HG03432 (cell line): ENCODE measurements around the gene TEX53.

Source experiments
- ATAC-seq: cut with Tn5 transposase; IDR thresholded peaks from one replicate; pipeline ENCODE4 v1.9.1; 2021; ENCODE audit warnings: mild to moderate bottlenecking, moderate library complexity; ENCODE audit not compliant: unreplicated experiment

Gene TEX53

DNA sequence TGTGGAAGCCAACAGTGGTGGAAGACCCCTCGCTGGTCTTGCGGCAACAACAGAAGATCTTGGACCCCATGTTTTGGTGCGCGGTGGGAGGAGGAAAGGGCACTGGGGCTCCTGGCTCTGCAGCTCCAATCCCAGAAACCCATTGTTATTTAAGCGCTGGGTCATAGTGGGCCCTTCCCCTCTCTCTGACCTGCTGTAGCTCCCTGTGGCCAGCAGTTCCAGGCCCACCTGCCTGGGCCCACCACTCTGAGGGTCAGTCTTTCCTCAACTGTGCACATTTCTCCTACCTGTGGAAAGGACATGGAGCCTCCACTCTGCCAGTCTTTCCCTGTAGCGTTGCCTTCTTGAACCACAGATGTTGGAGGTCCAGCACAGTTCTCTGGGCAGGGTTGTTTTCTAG, at the start of gene TEX53:
TSS of gene TEX53 (minus strand) at position 101 of the 400 bp plus-strand sequence. CDS start at position 70, 31 bp downstream.
- no peak for ATAC-seq

DNA sequence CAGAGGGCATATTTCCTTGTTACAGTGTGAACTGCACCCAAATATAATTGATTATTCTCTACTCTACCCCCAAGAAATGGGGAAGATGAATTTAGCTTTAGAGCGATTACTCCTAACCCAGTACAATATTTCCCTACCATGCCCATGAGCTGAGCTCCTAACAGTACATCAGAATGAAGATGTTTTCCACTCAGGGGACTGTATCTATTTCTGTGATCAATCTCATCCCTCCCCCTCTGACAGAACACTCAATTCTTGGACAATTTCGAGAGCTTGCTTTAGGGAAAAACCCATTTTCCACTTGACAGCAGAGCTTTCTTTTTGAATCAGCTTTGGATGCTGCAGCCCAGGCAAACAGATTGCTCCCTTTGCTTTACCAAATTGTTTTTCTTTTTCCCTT, 49.1 kb upstream of the TEX53 start:
- ATAC-seq = no peak

- ATAC-seq = no peak
Measured at GRCh38 chr9:114701988-114702387, 44.4 kb upstream of the TEX53 start.

- ATAC-seq = peak; percentile 39
Measured at GRCh38 chr9:114697951-114698351, 40.3 kb upstream of the TEX53 start.

- peak; percentile 80 for ATAC-seq
Measured at GRCh38 chr9:114696814-114697544, 39.4 kb upstream of the TEX53 start.

DNA sequence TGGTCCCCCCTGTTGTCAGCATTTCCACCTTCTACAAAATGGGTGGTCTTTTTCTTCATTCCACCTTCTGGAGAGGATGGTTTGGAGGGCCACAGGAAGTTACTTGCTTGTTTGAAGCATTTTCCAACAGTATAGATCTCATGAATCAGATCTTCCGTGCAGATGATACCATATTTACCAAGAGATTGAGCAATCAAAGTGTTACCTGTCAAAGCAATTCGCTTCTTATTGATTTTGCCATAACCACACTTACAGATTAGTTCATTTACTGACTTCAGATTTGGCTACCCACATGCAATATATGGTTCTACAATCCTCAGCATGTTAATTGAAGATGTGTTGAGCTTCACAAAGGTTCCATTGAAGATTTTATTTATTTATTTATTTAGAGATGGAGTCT, 38.3 kb upstream of the TEX53 start:
- no peak for ATAC-seq

GRCh38 chr9:114694719-114695269, 37.2 kb upstream of the TEX53 start:
- ATAC-seq = peak; percentile 41

- no peak for ATAC-seq
Measured at GRCh38 chr9:114694146-114694545, 36.5 kb upstream of the TEX53 start.

GRCh38 chr9:114693248-114693855, 35.7 kb upstream of the TEX53 start:
- ATAC-seq = no peak

DNA sequence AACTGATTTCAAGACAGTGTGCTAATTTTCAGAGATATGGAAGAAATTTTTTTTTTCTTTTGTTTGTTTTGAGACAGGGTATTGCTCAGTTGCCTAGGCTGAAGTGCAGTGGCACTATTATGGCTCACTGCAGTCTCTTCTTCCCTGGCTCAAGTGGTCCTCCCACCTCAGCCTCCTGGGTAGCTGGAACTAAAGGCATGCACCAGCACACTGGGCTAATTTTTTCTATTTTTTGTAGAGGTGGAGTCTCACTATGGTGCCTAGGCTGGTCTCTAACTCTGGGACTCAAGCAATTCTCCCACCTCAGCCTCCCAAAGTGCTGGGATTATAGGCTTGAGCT, 34.3 kb upstream of the TEX53 start:
- ATAC-seq = no peak

DNA sequence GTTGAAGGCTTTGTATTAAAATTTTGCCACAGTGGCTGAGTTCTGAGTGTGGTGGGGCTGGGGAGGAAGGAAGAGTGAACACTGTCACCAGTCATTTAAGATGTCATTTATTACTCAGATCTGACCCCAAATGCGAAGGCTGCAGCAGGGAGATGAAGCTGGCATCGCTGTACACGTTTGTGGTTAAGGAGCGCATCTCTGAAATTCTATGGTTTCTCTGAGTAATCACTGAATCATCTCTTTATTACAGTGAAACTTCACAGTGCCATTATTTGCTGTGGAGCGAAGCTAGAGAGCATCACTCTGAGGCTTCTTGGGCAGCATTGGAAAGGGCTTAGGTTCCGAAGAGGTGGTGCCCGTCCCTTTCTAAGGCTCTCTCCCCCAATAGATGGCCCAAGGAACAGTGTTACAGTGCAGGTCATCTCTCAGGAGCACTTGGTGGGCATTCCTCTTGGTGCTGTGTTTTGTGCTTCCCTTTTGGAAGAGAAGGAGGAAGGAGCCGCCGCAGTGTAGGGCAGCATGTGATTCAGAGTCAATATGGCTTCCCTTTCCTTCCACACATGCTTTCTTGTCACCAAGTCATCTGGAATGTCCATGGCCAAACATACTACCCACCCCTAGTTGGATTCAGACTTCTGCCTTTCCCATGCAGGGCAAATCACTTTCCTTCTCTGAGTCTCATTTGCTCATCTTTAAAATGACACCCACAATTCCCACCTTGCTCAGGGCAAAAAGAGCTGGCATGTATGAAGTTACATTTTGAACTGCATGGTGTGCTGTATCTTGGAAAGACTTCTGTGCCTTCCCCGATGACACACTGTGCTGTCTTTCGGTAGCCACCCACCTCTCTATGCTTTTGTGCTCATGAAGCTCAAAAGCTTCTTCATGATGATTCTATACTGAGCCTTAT, 33.7 kb upstream of the TEX53 start:
- ATAC-seq = peak; percentile 87

- no peak for ATAC-seq
Measured at GRCh38 chr9:114690308-114690707, 32.7 kb upstream of the TEX53 start.

DNA sequence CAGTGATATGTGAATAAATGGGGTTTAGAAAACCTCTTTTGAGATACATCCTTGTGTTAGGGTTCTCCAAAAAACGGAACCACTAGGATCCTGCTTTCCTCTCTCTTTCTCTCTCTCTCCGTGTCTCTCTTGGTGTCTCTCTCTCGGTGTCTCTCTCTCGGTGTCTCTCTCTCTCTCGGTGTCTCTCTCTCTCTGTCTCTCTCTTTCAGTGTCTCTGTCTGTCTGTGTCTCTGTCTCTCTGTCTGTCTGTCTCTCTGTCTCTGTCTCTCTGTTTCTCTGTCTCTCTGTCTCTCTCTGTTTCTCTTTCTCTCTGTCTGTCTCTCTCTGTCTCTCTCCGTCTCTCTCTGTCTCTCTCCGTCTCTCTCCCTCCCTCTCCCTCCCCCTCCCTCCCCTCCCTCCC, 32.2 kb upstream of the TEX53 start:
- ATAC-seq = no peak

GRCh38 chr9:114688909-114689610, 31.5 kb upstream of the TEX53 start:
- no peak for ATAC-seq

DNA sequence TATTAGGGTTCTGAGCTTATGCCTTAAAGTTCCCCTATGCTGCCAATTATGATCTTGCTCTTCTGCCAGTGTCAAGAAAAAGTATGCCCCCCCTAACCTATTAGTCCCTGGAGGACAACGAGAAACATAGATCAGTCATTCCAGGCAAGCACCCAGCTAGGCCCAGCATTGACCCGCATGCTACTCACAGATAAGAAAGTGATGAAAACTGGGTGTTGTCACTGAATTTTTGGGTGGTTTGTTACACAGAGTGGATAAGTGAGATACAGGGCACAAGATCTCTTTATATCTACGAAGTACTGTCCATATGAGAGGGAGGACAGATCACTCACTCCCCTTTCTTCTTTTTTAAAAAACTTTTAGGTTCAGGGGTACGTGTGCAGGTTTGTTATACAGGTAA, 30.8 kb upstream of the TEX53 start:
- no peak for ATAC-seq

- ATAC-seq = no peak
Measured at GRCh38 chr9:114687034-114687433, 29.4 kb upstream of the TEX53 start.

- no peak for ATAC-seq
Measured at GRCh38 chr9:114685951-114686350, 28.3 kb upstream of the TEX53 start.

GRCh38 chr9:114684036-114684435, 26.4 kb upstream of the TEX53 start:
- ATAC-seq = no peak

- ATAC-seq = no peak
Measured at GRCh38 chr9:114682846-114683245, 25.2 kb upstream of the TEX53 start.

- ATAC-seq = peak; percentile 92
Measured at GRCh38 chr9:114681594-114682332, 24.2 kb upstream of the TEX53 start, which contains the start of gene TEX48. TEX48 (minus strand) TSS chr9:114682192; CDS start chr9:114671723, 10,469 bp downstream.
